GM21360 (cell line): ENCODE results near the gene PMVK.
"Not testable (repeated sequence)": the region's sequence is repeated elsewhere in the genome, so short reads cannot be mapped to it uniquely, and the experiment has no call there.

ENCODE experiments used
- ATAC-seq: cut with Tn5 transposase; IDR thresholded peaks from one replicate; pipeline ENCODE4 v1.9.1; 2021; ENCODE audit warnings: mild to moderate bottlenecking, moderate library complexity; ENCODE audit not compliant: unreplicated experiment

PMVK gene

DNA sequence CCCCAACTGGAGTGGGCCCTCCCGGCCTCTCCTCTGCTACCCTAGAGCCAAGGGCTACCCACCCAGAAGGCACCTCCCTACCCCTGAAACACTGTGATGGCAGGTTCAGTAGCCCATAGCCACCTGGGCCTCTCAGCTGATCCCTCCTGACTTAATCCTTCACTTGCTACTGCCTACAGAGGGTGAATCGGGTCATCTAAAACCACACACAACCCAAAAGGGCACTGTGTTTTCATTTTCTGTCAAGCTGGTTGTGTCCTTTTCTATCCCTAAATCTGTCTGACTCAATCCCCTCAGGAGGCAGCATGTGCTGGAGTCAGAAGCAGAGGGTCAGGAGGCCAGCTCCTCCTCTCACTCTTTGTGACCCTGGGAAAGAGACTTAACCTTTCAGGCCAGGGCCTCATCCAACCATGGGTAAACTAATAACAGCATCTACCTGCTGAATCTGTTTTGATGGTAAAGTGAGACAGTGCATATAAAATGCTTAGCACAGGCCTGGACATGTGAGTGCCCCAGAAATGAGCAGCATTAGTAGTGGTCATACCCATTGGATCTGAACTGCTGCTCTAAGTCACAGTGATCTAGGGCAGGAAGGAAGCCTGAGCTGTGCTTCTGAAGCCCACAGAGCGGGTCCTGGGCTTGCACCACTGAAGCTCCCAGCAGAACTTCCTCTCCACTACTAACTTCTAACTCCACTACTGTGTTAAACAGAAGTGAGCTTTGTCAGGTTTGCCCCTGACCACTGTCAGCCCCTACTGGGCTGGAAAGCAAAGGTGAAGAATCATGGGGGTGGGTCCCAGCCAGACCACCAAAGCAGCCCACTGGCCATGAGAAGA lies 11.0 kb downstream of the PMVK start:
- no peak for ATAC-seq

DNA sequence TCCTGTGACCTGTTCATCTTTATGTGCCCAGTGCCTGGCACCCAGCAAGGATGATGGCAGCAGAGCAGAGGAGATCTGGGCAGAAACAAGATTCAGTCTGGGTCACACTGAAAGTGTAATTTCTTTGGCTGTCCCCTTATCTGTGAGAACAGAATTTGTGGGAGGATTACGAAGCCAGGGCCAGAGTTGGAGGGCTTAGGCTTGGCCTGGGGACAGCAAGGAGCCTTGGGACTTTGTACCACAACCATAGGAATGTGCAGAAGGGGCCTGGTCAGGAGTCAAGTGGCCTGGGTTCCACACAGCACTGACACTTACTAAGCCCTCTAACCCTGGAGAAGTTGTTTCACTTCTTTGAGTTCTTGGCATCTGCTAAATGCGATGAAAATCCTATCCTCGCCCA lies 12.8 kb downstream of the PMVK start:
- no peak for ATAC-seq

DNA sequence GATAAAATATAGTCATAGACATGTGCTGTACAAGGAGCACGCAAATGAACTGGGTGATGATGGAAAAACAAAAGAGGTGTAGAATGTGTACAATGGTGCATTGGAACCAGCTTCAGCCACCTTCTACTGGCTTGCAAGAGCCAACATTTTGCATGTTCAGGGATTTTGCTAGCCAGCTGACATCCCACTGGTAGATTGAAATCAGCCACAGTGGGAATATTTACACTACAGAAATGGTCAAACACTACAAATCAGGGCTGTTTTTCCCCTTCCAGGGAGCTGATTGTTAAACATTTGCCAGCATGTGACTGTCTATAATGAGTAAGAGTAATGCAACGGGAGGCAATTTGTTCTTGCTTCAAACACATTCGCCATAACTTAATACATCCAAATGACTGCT lies 23.2 kb downstream of the PMVK start:
- ATAC-seq = no peak

DNA sequence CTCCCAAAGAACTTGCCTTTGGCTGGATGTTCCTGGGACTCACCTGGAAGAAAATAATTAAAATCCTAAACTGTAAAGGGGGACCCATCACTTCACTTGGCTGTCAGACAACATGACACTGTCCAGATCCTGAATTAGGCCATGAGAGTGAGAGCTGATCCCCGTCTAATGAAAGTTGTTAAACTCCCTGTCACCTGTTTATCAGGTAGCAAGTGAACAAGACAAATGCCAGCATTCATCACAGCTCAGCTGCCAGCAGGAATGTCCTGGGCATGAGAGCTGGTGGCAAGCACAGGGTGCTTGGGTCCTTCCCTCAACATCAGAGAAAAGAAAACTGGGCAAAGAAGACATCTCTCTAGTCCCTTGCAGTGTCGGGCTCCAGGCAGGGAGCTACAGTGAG lies 23.8 kb downstream of the PMVK start:
- ATAC-seq = no peak

DNA sequence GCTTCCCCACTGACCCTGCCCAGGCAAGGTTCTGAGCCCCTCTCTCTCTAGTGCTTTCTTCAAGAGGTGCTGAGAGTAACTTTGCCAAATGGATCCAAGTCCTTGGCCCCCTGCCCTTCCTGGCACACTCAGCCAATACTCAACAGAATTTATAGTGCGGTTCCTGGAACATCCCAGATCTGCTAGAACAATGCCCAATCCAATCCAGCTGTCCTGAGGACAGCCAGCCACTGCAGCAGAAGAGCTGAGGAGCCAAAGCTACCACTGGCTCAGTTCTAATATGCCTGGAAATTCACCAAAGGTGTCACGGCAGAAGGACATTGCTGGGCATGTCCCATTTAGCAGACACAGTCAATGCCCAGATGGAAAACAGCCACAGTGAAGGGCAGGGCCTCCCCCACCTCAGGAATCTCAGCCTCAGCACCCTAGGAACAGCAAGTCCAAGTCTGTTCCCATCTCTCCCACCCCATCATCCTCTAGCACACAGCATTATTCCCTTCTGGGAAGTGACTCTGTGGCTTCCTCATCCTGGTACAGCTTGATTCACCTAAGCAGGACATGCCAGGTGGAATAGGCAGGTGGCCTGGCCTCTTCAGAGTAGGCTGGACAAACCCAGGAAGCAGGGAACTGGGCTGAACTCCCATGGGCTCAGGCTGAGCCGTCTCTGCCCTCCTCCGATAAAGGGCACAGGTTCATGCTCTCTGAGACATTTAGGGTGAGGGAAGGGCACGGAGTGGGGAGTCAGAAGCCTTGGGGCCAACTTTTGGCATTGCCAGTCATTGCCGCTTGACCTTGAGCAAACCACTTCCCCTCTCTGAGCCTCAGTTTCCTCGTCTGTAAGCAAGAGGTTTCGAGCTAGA lies 24.6 kb downstream of the PMVK start:
- no peak for ATAC-seq

DNA sequence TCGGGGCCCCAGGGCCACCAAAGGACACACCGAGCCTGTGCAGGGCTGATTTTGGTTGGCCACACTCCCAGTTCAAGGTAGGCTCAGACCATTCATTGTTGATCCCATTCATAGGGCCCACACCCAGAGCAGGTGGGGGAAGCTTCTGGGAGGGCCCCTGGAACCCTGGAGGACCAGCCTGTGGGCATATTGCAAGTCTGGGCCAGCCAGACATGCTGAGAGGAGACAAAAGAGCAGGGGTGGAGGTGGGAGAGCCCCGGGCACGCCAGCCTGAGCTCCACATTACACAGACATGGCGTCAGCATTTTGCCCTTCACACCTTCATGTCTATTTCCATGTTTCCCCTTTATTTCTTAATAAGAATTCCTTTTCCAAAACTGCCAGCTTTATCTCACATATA lies 25.7 kb downstream of the PMVK start:
- no peak for ATAC-seq

DNA sequence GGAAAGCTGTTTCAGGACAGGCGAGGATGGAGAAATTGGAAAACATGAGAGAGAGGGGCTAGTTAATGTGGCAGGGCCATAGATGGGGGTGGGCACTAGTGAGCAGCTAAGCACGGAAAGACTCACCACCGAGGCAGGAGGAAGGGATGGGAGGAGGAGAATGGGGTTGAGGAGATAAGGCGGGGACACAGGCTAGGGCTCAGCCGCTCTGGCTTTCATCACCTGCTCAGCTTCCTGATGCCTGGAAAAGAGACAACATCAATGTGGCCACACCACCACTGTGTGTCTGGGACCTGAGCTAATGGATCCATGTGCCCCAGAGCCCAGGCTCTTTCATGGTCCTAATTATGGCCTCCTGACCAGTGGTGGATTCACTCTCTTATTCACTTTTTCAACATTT lies 27.6 kb downstream of the PMVK start:
- no peak for ATAC-seq

DNA sequence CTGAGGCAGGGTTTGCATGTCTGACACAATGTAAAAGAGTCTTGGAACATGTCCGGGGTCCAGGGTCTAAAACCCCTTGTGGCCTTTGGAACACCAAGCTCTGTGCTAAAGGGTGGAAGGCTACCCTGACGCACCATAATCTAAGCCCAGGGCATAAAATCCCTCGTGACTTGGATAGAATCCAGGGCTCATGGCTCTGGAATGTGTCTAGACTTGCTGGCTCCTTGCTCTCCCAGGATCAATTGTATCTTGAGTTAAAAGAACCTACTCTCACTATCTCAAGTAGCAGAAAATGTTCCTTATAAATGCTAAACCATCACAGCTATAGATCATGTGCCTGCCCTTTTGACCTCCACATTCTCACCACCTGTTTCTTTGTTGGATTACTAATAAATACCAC lies 28.4 kb downstream of the PMVK start:
- not testable (repeated sequence) for ATAC-seq

DNA sequence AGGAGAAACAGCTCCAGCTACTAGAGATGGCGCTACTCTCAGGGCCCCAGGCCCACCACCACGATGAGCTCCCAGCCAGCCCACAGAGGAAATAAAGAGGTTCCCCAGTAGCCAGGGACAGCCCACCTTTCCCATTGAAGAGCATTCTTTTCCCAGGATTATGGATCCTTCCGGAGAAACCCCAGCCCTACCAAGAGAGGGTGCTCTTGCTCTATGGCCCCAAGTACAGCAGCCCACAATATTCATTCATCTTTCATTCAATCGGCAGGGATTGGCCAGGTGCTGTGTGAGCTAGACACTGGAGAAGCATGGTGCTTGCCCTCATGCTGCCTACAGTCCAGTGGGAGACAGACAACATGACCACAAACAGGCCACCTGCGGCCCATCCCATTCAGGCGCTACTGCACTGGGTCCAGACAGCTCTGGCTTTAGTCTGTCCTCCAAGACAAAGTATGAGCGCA lies 29.9 kb downstream of the PMVK start:
- ATAC-seq = no peak

DNA sequence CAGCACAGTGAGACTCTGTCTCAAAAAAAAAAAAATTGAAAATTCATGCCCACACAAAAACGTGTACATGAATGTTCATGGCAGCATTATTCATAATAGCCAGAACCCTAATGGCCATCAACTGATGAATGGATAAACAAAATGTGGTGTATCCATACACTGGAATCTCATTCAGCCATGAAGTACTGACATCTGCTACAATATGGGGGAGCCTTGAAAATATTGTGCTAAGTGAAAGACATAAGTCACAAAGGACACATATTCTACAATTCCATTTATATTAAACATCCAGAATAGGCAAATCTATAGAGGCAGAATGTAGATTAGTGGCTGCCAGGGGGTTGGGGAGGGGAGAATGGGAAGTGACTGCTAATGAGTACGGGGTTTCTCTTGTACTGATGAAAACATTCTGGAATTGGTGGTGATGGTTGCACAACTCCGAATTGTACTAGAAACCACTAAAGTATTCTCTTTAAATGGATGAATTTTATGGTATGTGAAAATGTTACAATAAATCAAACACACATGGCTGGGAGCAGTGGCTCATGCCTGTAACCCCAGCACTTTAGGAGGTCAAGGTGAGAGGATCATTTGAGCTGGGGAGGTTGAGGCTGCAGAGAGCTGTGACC lies 33.5 kb downstream of the PMVK start:
- no peak for ATAC-seq

DNA sequence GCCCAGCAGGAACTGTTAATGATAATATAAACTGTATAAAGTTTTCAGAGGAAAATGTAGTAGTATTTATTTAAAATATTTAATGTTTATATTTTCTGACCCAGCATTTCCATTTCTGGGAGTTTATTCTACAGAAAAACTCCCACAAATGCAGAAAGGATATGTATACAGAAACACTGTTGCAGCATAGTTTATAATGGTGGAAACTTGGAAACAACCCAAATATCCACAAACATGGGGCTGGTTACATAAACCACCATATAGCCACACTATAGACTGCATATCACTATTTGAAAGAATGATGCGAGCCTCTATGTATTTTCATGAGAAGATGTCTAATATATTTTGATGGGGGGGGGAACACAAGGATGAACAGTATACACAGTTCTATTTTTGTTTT lies 34.9 kb downstream of the PMVK start:
- ATAC-seq = no peak

DNA sequence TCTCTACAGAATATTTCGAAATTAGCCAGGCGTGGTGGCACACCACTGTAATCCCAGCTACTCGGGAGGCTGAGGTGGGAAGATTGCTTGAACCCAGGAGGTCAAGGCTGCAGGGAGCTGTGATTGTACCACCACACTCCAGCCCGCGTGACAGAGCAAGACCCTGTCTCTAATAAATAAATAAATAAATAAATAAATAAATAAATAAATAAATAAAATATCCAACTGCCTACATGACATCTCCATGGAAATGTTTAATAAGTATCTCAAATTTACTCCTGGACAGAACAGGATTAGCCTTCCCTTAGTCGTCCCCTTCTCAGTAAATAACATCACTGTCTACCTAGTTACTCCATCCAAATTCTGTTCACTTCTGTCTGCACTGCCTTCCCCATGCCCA lies 37.5 kb downstream of the PMVK start:
- ATAC-seq = no peak

DNA sequence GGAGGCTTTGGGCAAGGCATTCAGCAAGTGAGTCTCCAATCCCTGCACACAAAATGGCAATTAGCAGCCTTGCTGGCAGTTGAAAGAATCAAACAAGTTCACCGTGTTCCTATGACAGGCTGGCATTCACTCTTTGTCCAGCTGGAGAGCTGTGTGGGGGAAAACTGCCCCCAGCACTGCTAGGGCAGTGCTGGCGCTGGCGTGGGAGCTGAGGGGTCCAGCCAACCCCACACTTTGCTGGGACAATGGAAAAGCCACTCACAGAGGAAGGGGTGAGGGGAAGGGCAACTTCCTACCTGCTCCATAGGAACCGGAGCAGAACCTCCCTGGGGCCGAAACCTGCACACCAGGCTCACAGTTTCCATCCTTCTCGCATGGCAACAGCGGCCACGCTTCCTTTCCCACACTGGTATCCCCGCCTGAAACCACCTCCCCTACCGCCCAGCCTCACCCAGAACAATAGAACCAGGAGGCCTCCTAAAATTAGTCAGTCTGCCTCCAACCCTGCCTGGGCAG lies 39.7 kb downstream of the PMVK start:
- ATAC-seq = no peak

DNA sequence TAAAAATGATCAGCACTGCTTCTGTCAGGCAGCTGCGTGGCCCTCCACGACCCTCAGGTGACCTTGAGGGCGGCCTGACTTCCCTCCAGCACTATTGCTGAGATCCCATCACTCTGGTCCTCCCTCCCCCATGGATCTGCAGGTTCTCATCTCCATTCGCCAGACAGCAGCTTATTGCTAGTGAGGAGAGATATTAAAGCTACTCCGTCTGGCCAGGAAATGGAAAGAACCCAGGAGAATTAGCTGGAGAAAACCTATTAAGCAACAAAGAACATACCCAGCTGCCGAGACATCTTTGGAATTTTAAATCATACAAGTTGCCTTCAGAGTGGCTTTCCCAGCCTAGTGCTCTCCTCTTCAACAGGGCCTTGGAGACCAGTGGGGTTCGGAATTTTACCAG lies 40.7 kb downstream of the PMVK start:
- ATAC-seq = no peak

DNA sequence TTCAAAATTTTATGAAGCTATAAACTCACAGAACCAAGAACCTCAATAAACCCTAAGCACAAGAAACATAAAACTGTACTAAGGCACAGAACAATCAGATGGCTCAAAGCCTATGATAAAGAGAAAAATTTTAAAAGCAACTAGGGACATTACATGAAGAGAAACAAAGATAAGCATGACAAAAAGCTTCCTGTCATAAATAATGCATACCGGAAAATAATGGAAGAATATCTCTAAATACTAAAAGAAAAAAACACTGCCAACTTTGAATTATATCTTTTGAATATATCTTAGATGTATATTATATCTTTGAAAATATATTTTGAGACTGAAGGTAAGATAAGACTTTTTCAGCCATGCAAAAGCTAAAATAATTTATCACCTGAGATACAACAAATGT lies 45.1 kb downstream of the PMVK start:
- ATAC-seq = no peak

DNA sequence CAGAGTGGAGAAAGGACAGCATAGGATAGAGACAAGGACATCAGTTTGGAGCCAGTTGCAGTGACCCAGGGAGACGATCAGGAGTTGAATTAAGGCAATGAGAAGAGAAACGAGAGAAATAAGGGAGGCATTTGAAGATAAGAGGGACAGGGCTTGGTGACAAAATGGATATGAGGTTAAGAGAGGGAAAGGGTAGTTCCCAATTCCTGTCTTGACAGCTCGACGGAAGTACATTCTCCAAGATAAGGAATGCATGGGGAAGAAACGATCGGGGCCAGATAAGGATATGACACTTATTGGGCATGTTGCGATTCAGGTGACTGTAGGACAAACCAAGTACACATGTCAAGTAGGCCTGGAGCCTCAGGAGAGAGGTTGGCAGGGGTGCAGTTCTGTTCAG lies 47.8 kb downstream of the PMVK start:
- ATAC-seq = no peak

DNA sequence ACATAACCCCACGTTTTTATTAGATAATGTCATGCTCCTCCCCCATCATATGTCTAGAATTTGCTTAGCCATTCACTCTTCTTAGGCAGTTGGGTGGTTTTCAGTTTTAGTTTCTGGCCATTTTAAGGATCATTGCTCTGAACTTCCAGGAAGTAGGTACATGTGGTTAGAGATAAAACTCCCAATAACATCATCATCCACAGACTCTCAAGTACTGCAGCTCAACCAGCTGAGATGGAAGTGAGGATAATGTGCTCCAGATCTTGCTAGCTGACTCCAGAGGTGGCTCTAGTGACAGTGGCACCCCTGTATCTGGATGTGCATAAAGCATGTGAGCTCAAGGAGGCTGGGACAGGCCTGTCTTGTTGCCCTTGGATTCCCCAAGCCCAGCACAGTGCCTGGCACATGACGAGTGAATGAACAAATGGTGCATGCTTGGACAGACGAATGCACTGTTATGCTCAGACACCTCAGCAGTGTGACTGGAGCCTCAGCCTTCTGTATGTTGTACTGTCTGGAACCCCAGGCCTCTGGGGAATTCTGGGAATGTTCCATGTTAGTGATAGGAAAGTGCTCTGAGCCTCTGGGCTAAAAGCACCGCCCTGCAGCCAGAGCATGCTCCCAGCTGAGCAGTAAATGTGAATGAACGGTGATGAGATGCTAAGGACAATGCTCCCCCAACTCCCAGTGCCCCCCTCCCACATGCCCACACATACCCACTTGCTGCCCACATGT lies 50.1 kb downstream of the PMVK start:
- ATAC-seq = no peak

DNA sequence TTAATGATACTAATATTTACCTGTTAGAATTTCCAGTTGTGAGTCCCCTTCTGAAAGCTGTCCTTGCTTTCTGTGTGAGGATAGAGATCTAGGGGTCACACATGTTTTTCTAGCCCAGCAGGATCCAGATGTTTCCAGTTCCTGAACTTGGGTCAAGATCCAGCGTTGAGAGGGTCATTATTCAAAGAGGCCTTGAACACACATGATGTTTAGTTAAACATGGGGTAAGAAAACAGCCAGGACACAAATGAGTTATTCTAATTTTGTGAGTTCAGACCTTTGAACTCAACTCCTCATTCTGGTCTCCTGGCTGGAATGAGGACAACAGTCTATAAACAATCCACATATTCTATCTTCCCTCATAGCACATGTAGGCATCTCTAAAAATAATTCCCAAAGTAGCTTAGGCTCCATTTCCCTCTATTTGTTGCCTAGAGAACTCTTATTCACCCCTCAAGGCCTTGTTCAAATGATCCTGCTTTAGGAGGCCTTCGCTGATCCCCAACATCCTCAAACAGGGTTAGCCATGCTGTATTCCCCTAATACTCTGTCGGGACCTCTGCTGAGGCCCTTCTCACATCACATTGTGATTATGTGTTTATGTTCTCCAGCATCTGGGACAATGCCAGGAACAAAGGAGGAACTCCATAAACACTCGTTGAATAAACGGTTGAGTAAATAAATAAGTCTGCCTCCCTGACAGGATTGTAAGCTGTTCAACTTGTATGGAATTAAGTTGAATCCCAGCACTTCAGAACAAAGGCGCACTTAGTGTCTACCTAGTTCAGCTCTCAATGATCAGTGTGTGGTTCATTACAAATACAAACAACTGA lies 51.4 kb downstream of the PMVK start:
- no peak for ATAC-seq

DNA sequence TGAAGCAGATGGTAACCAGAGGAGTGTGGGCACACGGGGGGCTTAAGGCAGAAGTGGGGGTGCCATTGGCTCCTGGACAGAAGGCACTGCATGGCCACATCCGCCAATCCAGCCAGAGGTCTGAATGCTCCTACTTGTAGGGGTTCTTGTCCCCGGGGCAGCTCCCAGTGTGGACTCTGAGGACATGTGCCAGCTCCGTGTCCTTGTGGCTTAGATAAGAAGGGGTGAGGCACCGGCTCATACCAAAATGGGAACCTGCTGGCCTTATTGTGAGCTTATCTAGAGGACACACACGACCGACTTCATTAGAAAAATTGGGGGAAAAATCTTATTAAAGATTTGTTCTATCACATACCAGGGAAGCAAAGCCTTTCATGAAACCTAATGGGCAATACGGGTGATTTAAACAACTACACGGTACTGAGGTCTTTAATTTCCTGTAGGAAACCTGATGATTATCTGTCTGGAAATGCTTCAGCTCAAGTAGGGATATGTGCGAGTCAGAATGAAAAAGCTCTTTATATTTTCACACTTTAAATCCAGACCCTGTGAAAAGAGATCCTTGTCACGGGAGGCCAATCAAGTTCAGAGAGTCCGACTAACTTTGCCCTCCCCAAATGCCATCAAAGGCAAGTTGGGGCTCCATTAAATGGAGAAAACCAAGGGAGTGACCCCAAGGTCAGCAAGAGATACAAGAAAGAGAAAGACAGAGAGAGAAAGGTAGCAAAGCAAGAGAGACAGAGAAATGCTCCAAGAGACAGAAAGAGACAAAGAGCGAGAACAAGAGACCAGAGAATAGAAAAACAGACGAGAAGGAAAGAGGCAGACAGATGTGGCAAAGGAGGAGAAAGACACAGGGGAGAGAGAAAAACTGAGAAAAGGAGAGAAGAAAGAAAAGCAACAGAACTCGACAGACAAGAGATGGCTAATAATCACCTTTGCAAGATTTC lies 52.3 kb downstream of the PMVK start:
- no peak for ATAC-seq
